ENCODE results near the gene CTLA4.

Gene CTLA4

GRCh38 chr2:203889944-203890343, 22.4 kb downstream of the CTLA4 start:
- in situ Hi-C loops (cut with HindIII; ENCODE audit: low sequenced_read_pairs) = no loop called here

GRCh38 chr2:203890733-203891132, 23.2 kb downstream of the CTLA4 start:
- in situ Hi-C loops (cut with HindIII; ENCODE audit: low sequenced_read_pairs) = no loop called here

GRCh38 chr2:203891474-203891873, 23.9 kb downstream of the CTLA4 start:
- in situ Hi-C loops (cut with HindIII; ENCODE audit: low sequenced_read_pairs) = no loop called here

- in situ Hi-C loops (cut with HindIII; ENCODE audit: low sequenced_read_pairs) = no loop called here
These were observed 24.6 kb downstream of the CTLA4 start for GRCh38 chr2:203892207-203892606.

- in situ Hi-C loops (cut with HindIII; ENCODE audit: low sequenced_read_pairs) = no loop called here
These were observed 25.8 kb downstream of the CTLA4 start for GRCh38 chr2:203893401-203893800.

GRCh38 chr2:203893840-203894239, 26.3 kb downstream of the CTLA4 start:
- in situ Hi-C loops (cut with HindIII; ENCODE audit: low sequenced_read_pairs) = no loop called here

GRCh38 chr2:203894262-203894661, 26.7 kb downstream of the CTLA4 start:
- in situ Hi-C loops (cut with HindIII; ENCODE audit: low sequenced_read_pairs) = no loop called here

GRCh38 chr2:203897544-203897943, 30.0 kb downstream of the CTLA4 start:
- in situ Hi-C loops (cut with HindIII; ENCODE audit: low sequenced_read_pairs) = no loop called here

GRCh38 chr2:203898657-203899056, 31.1 kb downstream of the CTLA4 start:
- in situ Hi-C loops (cut with HindIII; ENCODE audit: low sequenced_read_pairs) = no loop called here

- in situ Hi-C loops (cut with HindIII; ENCODE audit: low sequenced_read_pairs) = no loop called here
These were observed 32.7 kb downstream of the CTLA4 start for GRCh38 chr2:203900253-203900652.

GRCh38 chr2:203904022-203904421, 36.5 kb downstream of the CTLA4 start:
- in situ Hi-C loops (cut with HindIII; ENCODE audit: low sequenced_read_pairs) = no loop called here

GRCh38 chr2:203905656-203906055, 38.1 kb downstream of the CTLA4 start:
- in situ Hi-C loops (cut with HindIII; ENCODE audit: low sequenced_read_pairs) = no loop called here

GRCh38 chr2:203908066-203908796, 40.7 kb downstream of the CTLA4 start:
- in situ Hi-C loops (cut with HindIII; ENCODE audit: low sequenced_read_pairs) = no loop called here

GRCh38 chr2:203908797-203909185, 41.2 kb downstream of the CTLA4 start:
- in situ Hi-C loops (cut with HindIII; ENCODE audit: low sequenced_read_pairs) = no loop called here

- in situ Hi-C loops (cut with HindIII; ENCODE audit: low sequenced_read_pairs) = no loop called here
These were observed 41.8 kb downstream of the CTLA4 start for GRCh38 chr2:203909261-203909967.

GRCh38 chr2:203909974-203910373, 42.4 kb downstream of the CTLA4 start:
- in situ Hi-C loops (cut with HindIII; ENCODE audit: low sequenced_read_pairs) = loop anchor here (5.0 kb wide), 1 partner anchor 78 kb away; no protein-coding TSS in a partner anchor

GRCh38 chr2:203913947-203914346, 46.4 kb downstream of the CTLA4 start:
- in situ Hi-C loops (cut with HindIII; ENCODE audit: low sequenced_read_pairs) = loop anchor here (5.0 kb wide), 1 partner anchor 82 kb away; no protein-coding TSS in a partner anchor

GRCh38 chr2:203914546-203915182, 47.1 kb downstream of the CTLA4 start:
- in situ Hi-C loops (cut with HindIII; ENCODE audit: low sequenced_read_pairs) = loop anchor here (5.0 kb wide), 1 partner anchor 82 kb away; no protein-coding TSS in a partner anchor

- in situ Hi-C loops (cut with HindIII; ENCODE audit: low sequenced_read_pairs) = no loop called here
These were observed 47.7 kb downstream of the CTLA4 start for GRCh38 chr2:203915256-203915655.

- in situ Hi-C loops (cut with HindIII; ENCODE audit: low sequenced_read_pairs) = no loop called here
These were observed 49.2 kb downstream of the CTLA4 start for GRCh38 chr2:203916756-203917155.

- in situ Hi-C loops (cut with HindIII; ENCODE audit: low sequenced_read_pairs) = no loop called here
These were observed 50.7 kb downstream of the CTLA4 start for GRCh38 chr2:203918264-203918663.

GRCh38 chr2:203918839-203919238, 51.3 kb downstream of the CTLA4 start:
- in situ Hi-C loops (cut with HindIII; ENCODE audit: low sequenced_read_pairs) = no loop called here

All from endothelial cell of hepatic sinusoid (primary cell).